Superior temporal gyrus (tissue), 1 donor: Measurements from ENCODE around the gene PER1.

ENCODE experiments used
- DNase-seq: peaks from one replicate; pipeline ENCODE4 v3.0.0-alpha.2; 2016; ENCODE audit errors: extremely low spot score

Gene PER1

GRCh38 chr17:8096541-8096940, 55.7 kb downstream of the PER1 start:
- no peak for DNase-seq

GRCh38 chr17:8095361-8095760, 56.8 kb downstream of the PER1 start:
- no peak for DNase-seq

- DNase-seq: no peak
These were observed 61.0 kb downstream of the PER1 start for GRCh38 chr17:8091033-8091687.
